ENCODE data around the gene MTRF1.

DNA sequence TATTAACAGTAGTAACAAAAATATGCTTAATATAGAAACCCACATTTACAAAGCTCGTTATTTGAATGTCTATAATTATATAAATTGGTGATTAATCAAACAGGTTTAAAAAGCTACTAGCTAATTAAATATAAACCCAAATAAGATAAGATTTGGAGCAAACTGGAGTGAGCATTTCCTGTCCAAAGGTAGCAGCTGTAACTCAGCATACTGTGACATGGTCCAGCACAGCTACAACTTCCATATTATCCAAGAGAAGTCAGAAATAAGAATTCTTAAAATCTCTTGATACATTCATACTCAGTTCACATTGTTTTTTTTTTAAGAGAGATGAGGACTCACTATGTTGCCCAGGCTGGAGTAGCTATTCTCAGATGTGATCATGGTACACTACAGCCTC lies 8.5 kb downstream of the MTRF1 start:
- TF ChIP-seq ZNF431 (CRISPR knock-in tag; IDR thresholded peaks at IDR 0.05) (no peak), JUNB (CRISPR knock-in tag; conservative IDR thresholded peaks at IDR 0.05) (no peak), ZNF274 (IDR thresholded peaks at IDR 0.05; ENCODE audit: borderline replicate concordance, low read depth, low read length) (no peak), ZNF224 (CRISPR knock-in tag; IDR thresholded peaks at IDR 0.05) (no peak), MEF2D (tag; conservative IDR thresholded peaks at IDR 0.05; ENCODE audit: low read depth) (no peak), KAT7 (CRISPR knock-in tag; IDR thresholded peaks at IDR 0.05; ENCODE audit: borderline replicate concordance) (no peak), BRF2 (IDR thresholded peaks at IDR 0.05; ENCODE audit: borderline replicate concordance, insufficient read depth, insufficient read length) (no peak), ARHGAP35 (IDR thresholded peaks at IDR 0.05; ENCODE audit: partially characterized antibody) (no peak), BRF1 (IDR thresholded peaks at IDR 0.05; ENCODE audit: borderline replicate concordance, extremely low read depth, insufficient read length) (no peak), FOXK1 (CRISPR knock-in tag; IDR thresholded peaks at IDR 0.05; ENCODE audit: borderline replicate concordance) (no peak), EZH2 (IDR thresholded peaks at IDR 0.05; ENCODE audit: borderline replicate concordance, low read depth, low read length) (no peak), ZNF24 (IDR thresholded peaks at IDR 0.05) (no peak), PBX2 (CRISPR knock-in tag; IDR thresholded peaks at IDR 0.05; ENCODE audit: low read depth) (no peak), PBX2 (tag; conservative IDR thresholded peaks at IDR 0.05; ENCODE audit: low read depth) (no peak), SNAPC5 (CRISPR knock-in tag; IDR thresholded peaks at IDR 0.05) (no peak)
